GM19043 (cell line): ENCODE results near the gene MICAL3.

Experiments
- ATAC-seq: cut with Tn5 transposase; IDR thresholded peaks from one replicate; pipeline ENCODE4 v1.9.1; 2021; ENCODE audit warnings: low read depth; ENCODE audit not compliant: unreplicated experiment

MICAL3 gene

DNA sequence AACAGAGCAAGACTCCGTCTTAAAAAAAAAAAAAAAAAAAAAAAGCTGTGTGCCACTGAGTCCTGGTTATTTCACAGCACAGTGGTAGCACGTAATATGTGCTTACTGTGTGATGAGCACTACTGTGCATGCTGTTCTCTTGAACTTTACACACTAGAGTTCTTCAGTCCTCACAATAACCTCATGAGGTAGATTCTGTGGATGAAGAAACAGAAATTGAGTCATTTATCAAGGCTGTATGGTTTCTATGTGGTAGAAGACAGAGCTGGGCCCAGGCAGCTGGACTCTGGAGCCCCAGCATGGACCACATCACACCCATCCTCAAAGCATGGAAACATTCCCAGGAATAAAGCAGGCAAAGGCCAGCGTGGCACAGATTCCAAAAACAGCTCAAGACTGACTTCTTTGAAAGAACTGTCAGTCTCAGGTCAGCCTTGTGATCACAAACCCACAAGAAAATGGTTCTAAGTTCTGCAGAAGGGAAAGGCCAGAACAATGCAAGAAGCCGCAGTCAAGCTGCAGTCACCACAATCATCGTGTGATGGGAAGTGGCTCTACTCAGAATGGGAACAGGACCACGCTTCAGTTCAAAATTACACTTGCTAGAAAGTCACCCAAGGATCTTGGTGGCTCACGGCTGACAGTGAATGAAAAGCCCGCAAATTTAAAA lies 49.5 kb downstream of the MICAL3 start:
- ATAC-seq: no peak

DNA sequence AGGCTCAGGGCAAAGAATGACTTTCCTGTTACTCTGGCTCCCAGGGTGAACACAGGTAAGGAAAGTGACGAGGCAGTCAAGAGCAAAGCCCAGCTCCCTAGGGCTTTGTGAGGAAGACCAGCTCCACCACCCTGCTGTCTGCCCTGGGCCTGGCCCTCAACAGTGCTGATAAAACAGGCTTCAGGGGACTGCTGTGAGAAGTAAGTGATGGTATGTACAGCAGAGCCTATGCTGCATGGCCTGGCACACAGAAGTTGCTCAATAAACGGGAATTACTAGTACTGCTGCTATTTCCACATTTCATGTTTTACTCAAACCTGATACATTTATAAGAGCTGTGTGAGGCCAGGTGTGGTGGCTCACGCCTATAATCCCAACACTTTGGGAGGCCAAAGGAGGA lies 50.3 kb downstream of the MICAL3 start:
- ATAC-seq: no peak

DNA sequence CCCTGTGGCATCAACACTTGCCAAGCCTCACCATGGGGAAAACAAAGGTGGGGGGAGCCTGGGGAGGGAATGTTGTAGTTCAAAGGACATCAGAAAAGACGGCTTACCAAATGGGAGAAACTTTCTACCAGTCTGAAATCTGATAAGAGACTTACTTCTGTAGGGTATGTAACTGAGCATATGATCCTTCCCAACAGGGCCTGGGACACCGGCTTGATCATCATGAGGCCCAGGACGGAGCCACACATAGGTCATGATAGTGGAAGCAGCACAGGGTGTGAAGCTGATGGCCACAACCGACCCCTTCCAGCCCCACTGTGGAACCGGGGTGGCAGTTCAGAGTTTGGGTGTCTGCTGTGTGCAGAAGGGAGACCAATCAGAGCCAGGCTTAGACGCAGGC lies 51.1 kb downstream of the MICAL3 start:
- no peak for ATAC-seq

DNA sequence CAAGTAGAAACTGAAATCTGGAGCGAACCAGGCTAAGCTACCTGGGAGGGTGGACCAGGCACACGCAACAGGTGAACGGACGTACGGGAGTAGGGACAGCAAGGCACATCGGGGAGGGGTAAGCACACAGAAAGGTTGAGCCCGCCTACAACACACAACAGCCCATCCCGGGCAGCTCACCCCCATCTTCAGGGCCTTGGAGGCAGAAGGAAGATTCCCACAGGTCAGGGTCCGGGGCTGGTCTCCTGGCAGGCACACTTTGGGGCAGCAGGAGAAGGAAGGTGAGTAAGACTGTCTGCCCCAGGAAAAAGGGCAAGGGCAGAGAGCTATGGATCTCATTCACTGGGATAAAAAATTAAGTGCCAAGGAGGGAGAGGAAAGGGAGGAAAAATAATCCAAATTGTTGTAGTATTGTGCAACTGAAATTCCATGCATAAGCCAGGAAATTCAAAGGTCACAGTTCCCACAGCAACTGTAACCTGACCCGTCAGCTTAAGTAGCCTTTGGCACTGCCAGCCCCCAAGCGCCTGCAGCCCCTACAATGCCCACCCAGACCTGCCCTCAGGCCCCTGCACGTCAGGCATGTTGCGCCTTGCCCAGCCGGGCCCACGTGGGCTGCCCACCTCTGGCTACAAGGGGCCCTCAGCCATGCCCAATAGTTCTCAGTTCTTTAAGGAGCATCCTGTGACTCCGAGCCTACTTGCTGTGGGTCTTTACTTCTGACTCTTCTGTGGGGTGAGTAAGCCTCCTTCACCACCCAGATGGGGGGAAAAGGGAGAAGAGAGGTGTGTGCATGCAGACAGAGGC lies 51.8 kb downstream of the MICAL3 start:
- no peak for ATAC-seq

DNA sequence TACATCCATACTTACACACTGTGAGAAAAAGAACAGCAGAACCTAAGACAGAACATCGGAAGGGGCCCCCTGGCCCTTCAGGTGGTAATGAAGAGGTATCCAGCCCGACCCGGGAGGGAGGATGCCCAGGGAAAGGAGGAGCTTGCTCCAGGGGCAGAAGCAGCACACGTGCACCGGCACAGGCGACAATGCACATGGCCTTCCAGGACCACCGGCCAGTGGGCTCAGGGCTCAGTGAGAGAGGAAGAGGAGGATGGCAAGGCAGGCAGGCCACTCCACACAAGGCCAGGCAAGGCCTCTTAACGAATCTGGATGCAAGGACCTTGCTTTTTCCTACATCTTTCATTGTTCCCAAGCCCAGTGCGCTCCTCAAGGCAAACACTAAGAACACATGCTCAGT lies 52.6 kb downstream of the MICAL3 start:
- ATAC-seq: no peak

DNA sequence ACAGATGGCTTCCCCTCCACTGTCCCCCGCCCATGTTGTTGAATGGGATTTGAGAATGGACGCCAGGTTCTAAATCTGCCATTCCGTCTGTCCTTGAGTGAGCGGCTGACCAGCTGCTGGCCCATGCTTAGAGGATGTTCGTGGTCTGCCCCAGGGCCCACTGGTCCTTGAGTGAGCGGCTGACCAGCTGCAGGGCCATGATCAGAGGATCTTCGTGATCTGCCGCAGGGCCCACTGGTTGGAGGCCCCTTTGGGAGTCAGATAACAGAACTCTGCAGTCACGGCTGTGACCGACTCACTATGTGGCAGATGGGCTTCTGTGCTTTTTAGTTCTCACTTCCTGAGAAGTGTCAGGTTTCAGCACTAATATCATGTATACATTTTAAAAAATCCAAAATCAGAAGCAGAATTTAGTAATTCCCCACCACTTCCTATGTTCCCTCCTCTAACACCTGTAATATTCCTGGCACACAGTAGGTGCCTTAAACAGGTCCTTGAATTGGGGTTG lies 54.1 kb downstream of the MICAL3 start:
- no peak for ATAC-seq

DNA sequence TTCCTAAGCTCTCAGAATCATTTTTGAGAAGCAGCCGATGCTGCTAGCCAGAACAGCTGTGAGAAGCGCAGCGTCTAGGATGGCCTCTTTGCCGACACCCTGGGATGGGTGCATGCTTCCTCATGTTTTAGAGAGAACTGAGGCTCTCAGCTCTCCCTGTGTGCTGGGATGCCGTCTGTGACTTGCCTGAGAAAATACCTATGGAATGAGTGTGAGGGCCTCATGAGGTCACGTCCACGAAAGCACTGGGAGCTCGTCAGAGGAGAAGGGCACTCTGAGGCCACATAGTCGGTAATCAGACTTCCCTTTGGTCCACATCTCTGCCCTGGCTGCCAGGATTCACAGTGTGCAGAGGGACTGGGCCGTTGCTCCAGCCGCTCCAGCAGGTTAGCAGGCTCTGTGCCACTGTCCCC lies 54.7 kb downstream of the MICAL3 start:
- no peak for ATAC-seq

DNA sequence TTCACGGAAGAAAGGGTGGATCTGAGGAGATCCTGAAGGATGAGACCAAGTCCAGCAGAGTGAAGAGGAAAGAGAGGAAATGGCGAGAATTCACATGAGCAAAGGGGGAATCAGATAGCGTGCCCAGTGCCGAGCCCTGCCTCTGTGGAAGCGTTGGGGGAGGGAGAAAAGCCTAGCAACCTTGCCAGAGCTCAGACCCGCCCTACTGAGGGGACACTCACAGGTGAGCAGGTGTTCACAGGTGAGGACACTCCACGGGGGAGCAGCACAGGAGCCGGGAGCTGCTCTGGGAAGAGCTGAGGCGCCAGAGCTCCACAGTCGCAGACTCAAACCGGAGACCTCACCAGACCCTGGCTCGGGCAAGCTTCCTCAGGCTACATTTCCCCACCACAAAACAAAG lies 56.2 kb downstream of the MICAL3 start:
- no peak for ATAC-seq

DNA sequence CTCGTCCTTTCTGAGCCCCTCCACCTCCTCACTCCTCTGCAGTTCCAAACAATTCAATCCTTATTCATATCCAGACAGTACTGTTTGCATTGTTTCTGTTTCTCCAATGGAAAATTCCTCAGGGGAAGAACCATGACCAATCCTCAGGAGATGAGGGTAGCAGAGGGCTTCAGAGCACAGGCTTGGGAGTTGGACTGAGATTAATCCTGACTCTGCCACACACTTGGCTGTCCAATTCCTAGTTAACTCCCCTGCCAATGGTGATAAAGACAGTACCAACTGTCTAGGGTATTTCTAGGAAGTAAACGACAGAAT lies 58.0 kb downstream of the MICAL3 start:
- ATAC-seq: no peak

DNA sequence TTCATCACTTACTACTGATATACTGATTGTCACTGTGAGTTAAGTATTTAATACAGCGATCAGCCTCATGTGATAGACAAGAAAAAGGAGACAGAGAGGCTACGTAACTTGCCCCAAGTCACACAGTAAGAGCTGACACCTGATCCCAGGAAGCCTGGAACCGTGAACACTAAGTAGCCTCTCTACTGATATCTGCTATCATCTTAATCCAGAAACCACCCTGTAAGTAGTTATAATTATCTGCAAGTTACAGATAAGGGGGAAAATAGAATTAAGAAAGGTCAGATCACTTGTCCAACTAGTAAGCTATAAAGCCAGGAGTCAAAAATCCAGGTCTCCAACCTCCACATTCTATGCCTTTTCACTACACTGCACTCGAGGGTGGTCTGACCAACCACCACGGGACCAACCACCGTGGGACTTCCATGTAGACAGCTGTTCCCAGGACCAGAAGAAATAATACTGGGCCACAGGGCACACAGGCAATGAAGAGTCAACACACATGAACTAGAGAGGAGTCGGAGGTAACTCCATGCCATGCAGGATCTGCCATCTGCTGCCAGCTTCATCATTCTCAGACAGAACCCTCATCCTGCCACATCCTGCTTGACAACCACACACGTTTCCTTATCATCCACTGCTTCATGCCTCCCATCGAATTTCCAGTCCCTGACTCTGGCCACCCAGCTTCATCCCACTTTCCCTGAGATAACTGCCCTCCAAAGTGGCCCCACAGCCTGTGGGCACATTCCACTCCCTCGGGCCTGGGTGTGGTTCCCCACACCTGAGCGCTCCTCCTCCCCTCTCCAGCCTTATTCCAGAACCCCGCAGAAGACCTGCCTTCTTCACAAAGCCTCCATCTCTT lies 58.6 kb downstream of the MICAL3 start:
- ATAC-seq: no peak

DNA sequence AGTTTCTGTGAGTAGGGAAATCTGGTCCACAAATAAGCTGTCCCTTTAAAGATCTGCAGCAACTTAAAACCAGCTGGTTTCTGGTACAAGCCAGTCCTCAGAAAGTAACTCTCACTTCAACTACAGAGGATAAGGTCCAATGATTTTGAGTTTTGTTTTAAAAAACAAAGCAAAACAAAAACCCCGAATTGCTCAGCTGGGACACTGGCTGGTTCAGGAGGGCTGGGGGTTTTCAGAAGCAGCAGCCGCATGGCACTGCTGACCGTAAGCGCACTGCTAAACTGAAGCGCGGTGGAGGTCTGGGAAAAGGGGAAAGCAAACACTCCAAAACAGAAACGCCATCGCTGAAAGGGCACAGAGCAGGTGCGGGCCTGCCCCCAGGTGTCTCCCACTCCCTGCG lies 59.7 kb downstream of the MICAL3 start:
- ATAC-seq: peak; percentile 67

DNA sequence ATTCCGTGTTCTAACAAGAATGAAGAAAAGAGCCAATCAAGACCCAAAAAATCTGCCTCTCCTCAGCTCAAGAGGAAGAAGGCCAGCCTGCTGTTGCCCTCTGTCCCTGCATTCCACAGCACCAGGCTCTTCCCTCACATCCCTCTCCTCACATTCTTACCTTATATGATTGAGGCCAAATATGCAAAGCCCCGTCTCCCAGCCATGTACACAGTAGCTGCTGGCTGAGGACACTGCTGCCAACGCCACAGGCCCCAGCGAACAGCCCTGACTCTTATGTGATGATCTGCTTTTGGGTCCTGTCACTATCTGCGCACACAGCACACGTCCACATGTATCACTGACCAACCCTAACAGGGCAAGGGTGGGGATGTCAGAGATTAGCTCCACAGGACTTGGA lies 60.2 kb downstream of the MICAL3 start:
- ATAC-seq: peak; percentile 30

DNA sequence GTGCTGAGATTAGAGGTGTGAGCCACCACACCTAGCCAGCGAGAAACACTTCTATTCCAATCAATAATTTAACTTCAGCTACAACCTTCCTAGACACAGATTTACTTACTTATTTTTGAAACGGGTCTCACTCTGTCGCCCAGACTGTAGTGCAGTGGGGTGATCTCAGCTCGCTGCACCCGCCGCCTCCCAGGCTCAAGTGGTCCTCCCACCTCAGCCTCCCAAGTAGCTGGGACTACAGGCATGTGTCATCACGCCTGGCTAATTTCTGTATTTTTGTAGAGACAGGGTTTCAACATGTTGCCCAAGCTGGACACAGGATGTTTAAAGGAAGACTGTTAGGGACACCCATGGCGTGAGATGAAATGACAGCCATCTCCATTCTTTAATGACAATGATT lies 61.3 kb downstream of the MICAL3 start:
- no peak for ATAC-seq

DNA sequence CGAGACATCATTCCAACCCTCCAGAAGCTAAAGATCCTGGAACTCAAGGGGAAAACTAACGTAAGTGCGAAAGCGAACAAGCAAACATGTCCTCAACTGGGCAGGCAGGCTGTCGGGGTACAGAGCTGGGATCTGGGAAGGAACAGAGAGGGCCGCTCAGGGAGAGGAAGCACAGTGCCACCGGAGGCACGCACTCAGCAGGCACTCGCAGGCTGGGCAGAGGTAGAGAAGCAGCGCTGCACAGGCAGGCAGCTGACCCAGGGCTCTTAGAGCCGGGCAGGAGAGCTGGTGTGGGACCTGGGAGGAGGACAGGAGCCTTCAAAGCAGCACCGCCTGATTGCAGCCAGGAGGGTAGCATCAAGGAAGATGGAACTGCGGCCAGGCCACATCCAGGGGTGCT lies 62.2 kb downstream of the MICAL3 start:
- ATAC-seq: no peak

DNA sequence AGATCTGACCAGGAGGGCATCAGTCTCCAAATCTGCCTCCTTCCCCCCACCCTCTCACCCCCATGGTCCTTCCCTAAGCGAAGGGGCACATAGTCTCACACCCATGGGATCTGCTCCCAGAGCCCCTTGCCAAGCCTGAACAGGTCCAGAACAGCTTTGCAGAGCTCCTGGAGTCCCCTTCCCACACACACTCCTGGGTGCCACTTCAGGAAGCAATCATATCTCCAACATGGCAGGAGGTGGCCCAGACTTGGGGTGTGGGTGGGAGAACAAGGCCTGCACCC lies 63.0 kb downstream of the MICAL3 start:
- ATAC-seq: no peak

DNA sequence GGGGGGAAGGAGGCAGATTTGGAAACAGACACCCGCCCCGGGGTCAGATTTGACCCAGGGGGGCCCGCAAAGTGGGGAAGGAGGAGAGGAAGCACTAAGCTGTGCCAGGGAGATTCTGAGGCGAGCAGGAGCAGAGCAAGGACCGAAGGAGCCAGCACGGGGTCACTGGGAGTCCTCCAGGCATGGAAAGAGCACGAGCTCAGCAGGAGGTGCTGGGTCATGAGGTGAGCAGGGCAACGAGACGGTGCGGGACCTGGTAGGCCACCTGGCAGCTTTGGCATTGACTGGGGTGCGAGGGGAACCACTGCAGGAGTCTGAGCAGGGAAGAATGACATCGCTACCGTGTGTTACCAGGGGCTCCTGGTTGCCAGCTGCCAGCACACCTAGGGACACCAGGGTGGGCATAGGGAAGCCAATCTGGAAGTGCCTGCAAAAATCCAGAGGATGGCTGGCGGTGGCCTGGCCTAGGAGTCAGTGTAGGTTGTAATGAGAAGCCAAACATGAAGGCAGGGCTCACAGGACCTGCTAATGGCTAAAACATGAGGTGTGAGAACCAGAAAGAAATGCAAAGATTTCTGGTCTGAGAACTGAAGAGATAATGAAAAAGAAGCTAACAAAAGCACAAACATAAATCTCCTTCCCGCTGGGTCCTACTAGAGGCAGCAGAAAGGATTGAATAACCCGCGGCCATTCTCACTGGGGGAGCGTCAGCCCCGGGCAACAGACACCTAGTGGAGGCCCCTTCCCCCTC lies 63.5 kb downstream of the MICAL3 start:
- no peak for ATAC-seq

DNA sequence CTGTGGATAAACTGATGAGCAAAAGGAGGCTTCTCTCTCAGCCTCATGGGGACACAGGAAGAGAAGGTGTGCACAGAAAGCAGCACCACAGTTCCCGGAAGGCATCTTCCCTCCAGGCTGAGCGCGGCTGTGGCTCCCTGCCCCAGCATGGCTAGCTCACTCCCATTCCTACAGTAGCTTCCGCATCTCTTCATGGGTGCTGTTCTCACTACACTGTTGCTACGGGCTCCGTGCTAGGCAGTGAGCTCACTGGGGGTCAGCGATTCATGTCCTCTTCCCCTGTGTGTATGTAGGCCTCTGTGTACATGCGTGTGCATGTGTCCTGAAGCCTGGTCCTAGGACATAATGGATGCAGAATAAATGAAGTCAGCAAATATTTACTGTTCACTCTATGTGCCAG lies 64.3 kb downstream of the MICAL3 start:
- no peak for ATAC-seq

DNA sequence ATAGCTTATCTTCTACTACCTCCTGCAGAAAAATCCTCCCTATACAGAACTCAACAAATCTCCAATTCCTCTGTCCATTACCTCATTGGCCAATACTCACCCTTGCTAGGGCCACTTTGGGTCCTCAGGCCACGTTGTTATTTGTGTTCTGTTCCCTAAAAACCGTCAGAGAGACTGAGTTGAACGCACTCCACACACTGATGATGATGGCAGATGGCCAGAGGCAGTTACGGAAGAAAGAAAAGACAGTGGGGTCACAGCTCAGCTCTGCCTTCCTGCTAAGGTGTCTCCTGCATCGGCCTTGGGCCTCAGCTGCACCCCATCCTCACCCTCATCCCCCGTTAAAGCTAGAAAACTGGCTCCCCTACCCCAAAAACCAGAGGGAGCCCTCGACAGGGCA lies 66.2 kb downstream of the MICAL3 start:
- ATAC-seq: no peak

DNA sequence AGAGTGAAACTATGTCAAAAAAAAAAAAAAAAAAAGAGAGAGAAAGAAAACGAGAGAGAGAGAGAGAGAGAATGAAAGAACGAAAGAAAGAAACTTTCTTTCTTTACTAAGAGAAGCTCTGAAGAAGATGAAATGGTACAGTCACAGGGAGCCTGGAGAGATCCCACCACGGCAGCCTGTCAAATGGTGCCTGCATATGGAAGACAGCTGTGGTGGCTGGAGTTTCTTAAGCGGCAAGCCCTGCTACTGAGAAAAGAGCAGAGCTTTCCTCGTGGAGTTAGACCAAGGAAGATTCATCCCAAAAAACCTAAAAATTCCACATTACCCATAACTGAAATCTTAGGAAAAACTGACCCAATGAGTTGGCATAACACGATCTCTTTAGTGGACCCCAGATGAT lies 66.7 kb downstream of the MICAL3 start:
- ATAC-seq: no peak

DNA sequence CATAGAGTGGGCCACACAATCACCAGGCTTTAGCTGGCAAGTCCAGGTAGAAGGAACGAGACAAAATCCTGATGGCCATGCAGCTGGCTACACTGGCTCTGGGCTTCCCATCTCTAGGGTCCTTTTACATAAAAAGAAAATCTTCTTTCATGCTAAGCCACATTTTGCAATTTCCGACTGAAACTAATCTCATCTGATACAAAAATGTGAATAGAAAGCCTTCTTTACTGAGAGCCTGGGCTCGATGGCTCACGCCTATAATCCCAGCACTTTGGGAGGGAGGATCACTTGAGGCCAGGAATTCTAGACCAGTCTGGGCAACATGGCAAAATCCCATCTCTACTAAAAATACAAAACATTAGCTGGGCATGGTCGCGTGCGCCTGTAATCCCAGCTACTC lies 67.2 kb downstream of the MICAL3 start:
- ATAC-seq: no peak

DNA sequence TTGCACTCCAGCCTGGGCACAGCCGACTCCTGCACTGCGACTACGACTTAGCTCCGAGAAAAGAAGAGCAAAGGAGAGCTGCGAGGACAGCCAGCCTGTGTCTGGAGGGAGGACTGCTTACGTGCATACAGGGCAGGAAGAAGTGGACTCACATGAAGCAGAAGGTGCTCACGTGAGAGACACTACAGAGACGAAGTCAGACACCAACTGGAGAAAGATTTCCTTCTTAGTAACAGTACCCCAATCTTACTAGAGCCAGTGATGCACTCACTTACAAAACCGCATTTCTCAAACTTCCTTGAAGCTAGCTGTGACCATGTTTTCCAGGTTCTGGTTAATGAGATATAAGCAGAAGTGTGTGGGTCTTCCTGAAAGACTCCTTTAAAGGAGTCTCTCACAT lies 67.7 kb downstream of the MICAL3 start:
- ATAC-seq: no peak
